Neural cell (in vitro differentiated cells): ENCODE measurements around the gene KIF6. TPM values are rescaled to one million over a fixed set of nuclear protein-coding genes. Genes with fewer than 3 reads are reported as not detected.
"Not testable (repeated sequence)": the region's sequence is repeated elsewhere in the genome, so short reads cannot be mapped to it uniquely, and the experiment has no call there.

Experiments used
- H2AFZ ChIP-seq: fragments of 200-600, 300-800 bp; sonication (generic), shearing (Covaris generic); 2 replicates; pipeline ENCODE4 v1.6.0; 2014; ENCODE audit warnings: low read depth, mild to moderate bottlenecking, antibody characterized with exemption, low read length, moderate library complexity
- H3F3A ChIP-seq: fragments of 200-600 bp; shearing (Covaris generic); 2 replicates; pipeline ENCODE4 v1.6.1; 2016; ENCODE audit warnings: mild to moderate bottlenecking, moderate library complexity, mixed read lengths, antibody characterized with exemption, low read length; ENCODE audit not compliant: insufficient read depth, poor library complexity, severe bottlenecking
- H3K27ac ChIP-seq: fragments of 200-600, 300-800 bp; sonication (generic), shearing (Covaris generic); 2 replicates; pipeline ENCODE4 v1.5.1; 2014; ENCODE audit warnings: mild to moderate bottlenecking, low read length, moderate library complexity
- H3K27me3 ChIP-seq: fragments of 300-800, 200-600 bp; sonication (generic), shearing (Covaris generic); 2 replicates; pipeline ENCODE4 v1.6.0; 2014; ENCODE audit warnings: mild to moderate bottlenecking, low read depth, low read length, moderate library complexity; ENCODE audit not compliant: insufficient read depth
- H3K36me3 ChIP-seq: fragments of 300-800, 200-600 bp; sonication (generic), shearing (Covaris generic); 2 replicates; pipeline ENCODE4 v1.5.1; 2014; ENCODE audit warnings: mild to moderate bottlenecking, antibody characterized with exemption, low read length, moderate library complexity; ENCODE audit not compliant: insufficient read depth
- H3K4me2 ChIP-seq: fragments of 300-800, 200-600 bp; sonication (generic), shearing (Covaris generic); 2 replicates; pipeline ENCODE4 v1.6.0; 2014; ENCODE audit warnings: mild to moderate bottlenecking, low read length
- H3K4me3 ChIP-seq: fragments of 300-800, 200-600 bp; sonication (generic), shearing (Covaris generic); 2 replicates; pipeline ENCODE4 v1.5.1; 2014; ENCODE audit warnings: mild to moderate bottlenecking, low read length, moderate library complexity
- H3K79me2 ChIP-seq: fragments of 200-600 bp; shearing (Covaris generic); replicated peaks from 2 replicates; pipeline ENCODE4 v1.6.0; 2014; ENCODE audit warnings: mild to moderate bottlenecking, low read length, moderate library complexity; ENCODE audit not compliant: insufficient read depth
- H3K9ac ChIP-seq: fragments of 300-800, 200-600 bp; sonication (generic), shearing (Covaris generic); 2 replicates; pipeline ENCODE4 v1.6.1; 2016; ENCODE audit warnings: mild to moderate bottlenecking, low read length, mixed read lengths
- H3K9me2 ChIP-seq: fragments of 200-600 bp; shearing (Covaris generic); 2 replicates; pipeline ENCODE4 v1.6.1; 2016; ENCODE audit warnings: mild to moderate bottlenecking, low read length, mixed read lengths; ENCODE audit not compliant: insufficient read depth
- H3K9me3 ChIP-seq: fragments of 200-600, 300-800 bp; sonication (generic), shearing (Covaris generic); 2 replicates; pipeline ENCODE4 v1.6.1; 2016; ENCODE audit warnings: mild to moderate bottlenecking, mixed run types, low read length, moderate library complexity, mixed read lengths
- H4K20me1 ChIP-seq: fragments of 200-600 bp; shearing (Covaris generic); 2 replicates; pipeline ENCODE4 v1.6.1; 2016; ENCODE audit warnings: mild to moderate bottlenecking, mixed run types; ENCODE audit not compliant: insufficient read depth
- CTCF ChIP-seq: fragments of 450-650 bp; IDR thresholded peaks from 2 replicates; pipeline ENCODE4 v1.5.1; 2014; ENCODE audit warnings: antibody characterized with exemption, mild to moderate bottlenecking, moderate library complexity; ENCODE audit not compliant: poor library complexity, severe bottlenecking
- EP300 ChIP-seq: fragments of 450-650 bp; conservative IDR thresholded peaks from 2 replicates; pipeline ENCODE4 v1.6.1; 2014; ENCODE audit warnings: antibody characterized with exemption, mild to moderate bottlenecking, moderate library complexity; ENCODE audit not compliant: poor library complexity, severe bottlenecking
- EZH2 ChIP-seq: fragments of 200-600, 300-800 bp; shearing (Covaris generic), sonication (generic); IDR thresholded peaks from 2 replicates; pipeline ENCODE4 v1.6.1; 2014; ENCODE audit warnings: antibody characterized with exemption, low read length, borderline replicate concordance, mild to moderate bottlenecking; ENCODE audit not compliant: insufficient read depth, poor library complexity, severe bottlenecking
- MXI1 ChIP-seq: fragments of 450-650 bp; conservative IDR thresholded peaks from 2 replicates; pipeline ENCODE4 v1.6.1; 2014; ENCODE audit warnings: antibody characterized with exemption, mild to moderate bottlenecking; ENCODE audit not compliant: poor library complexity, severe bottlenecking
- POLR2AphosphoS5 ChIP-seq: IDR thresholded peaks from 2 replicates; pipeline ENCODE4 v1.6.1; 2012
- RAD21 ChIP-seq: fragments of 450-650 bp; conservative IDR thresholded peaks from 2 replicates; pipeline ENCODE4 v1.6.1; 2014; ENCODE audit warnings: antibody characterized with exemption, mild to moderate bottlenecking, moderate library complexity
- REST ChIP-seq: IDR thresholded peaks from 2 replicates; pipeline ENCODE4 v1.6.1; 2012; ENCODE audit warnings: borderline replicate concordance
- SMC3 ChIP-seq: fragments of 450-650 bp; conservative IDR thresholded peaks from 2 replicates; pipeline ENCODE4 v1.6.1; 2014; ENCODE audit warnings: antibody characterized with exemption, mild to moderate bottlenecking, moderate library complexity; ENCODE audit not compliant: poor library complexity
- TAF1 ChIP-seq: IDR thresholded peaks from 2 replicates; pipeline ENCODE4 v1.6.1; 2012; ENCODE audit warnings: low read depth
- polyA plus RNA-seq: library from polyadenylated mRNA; depleted of rRNA; stranded (reverse); fragments of >200 nt; gene quantifications from 2 replicates; pipeline ENCODE4 v1.2.3, GENCODE V29; 2014

KIF6 gene
- polyA plus RNA-seq, 1 donor from 2014 or later = 2.1 TPM

GRCh38 chr6:39488255-39488879 is 236.8 kb downstream of the KIF6 start:
- Histone ChIP-seq H3K9me2 (no peaks in the 10 kb centered on the region), H3K36me3 (no peaks in the 10 kb centered on the region), H2AFZ (no peak overlapping the region), H3K27ac (no peak overlapping the region), H3K4me3 (no peak overlapping the region), H3F3A (no peaks in the 10 kb centered on the region), H4K20me1 (no peaks in the 10 kb centered on the region), H3K9me3 (no peaks in the 10 kb centered on the region), H3K27me3 (no peaks in the 10 kb centered on the region), H3K9ac (no peak overlapping the region), H3K79me2 (no peaks in the 10 kb centered on the region), H3K4me2 (no peak overlapping the region)
- TF ChIP-seq CTCF = no peak
- no peak for TF ChIP-seq EZH2
- no peak for TF ChIP-seq MXI1
- TF ChIP-seq SMC3 = no peak
- no peak for TF ChIP-seq REST
- no peak for TF ChIP-seq POLR2AphosphoS5
- no peak for TF ChIP-seq EP300
- TF ChIP-seq RAD21 = no peak
- TF ChIP-seq TAF1 = no peak

- H2AFZ ChIP-seq = no peak overlapping the region
- H3K9ac ChIP-seq = no peak overlapping the region
- no peaks in the 10 kb centered on the region for H3K27me3 ChIP-seq
- H3K9me2 ChIP-seq = no peaks in the 10 kb centered on the region
- H3K9me3 ChIP-seq = no peaks in the 10 kb centered on the region
- TF ChIP-seq CTCF (no peak), REST (no peak), EP300 (no peak), MXI1 (no peak), TAF1 (no peak), SMC3 (no peak), EZH2 (no peak), POLR2AphosphoS5 (no peak), RAD21 (no peak)
- H3F3A ChIP-seq = no peaks in the 10 kb centered on the region
- H3K4me3 ChIP-seq = no peak overlapping the region
- H3K36me3 ChIP-seq = no peaks in the 10 kb centered on the region
- no peak overlapping the region for H3K27ac ChIP-seq
- H4K20me1 ChIP-seq = no peaks in the 10 kb centered on the region
- H3K4me2 ChIP-seq = no peak overlapping the region
- no peaks in the 10 kb centered on the region for H3K79me2 ChIP-seq
Measured at GRCh38 chr6:39484276-39484675, 240.9 kb downstream of the KIF6 start.

GRCh38 chr6:39479819-39480218 is 245.4 kb downstream of the KIF6 start:
- not testable (repeated sequence) for H3K79me2 ChIP-seq, H3F3A ChIP-seq

More at GRCh38 chr6:39479819-39480218, 245.4 kb downstream of the KIF6 start:
- not testable (repeated sequence) for H3K4me2 ChIP-seq, H4K20me1 ChIP-seq, H3K27ac ChIP-seq, H3K4me3 ChIP-seq, H3K9ac ChIP-seq, H2AFZ ChIP-seq, H3K36me3 ChIP-seq, H3K9me3 ChIP-seq, H3K27me3 ChIP-seq, H3K9me2 ChIP-seq
